ENCODE results near the gene NIM1K.

- TF ChIP-seq ATF3 (IDR thresholded peaks at IDR 0.05; ENCODE audit: borderline replicate concordance, extremely low read depth, low read depth, low read length) (no peak), POLR2A (IDR thresholded peaks at IDR 0.05; ENCODE audit: low read depth, low read length) (no peak), CTCF (IDR thresholded peaks at IDR 0.05 in 2 of 3, conservative IDR thresholded peaks at IDR 0.05 in 1 of 3; ENCODE audit: control insufficient read depth in 2 of 3, extremely low read depth in 1 of 3, insufficient read depth in 1 of 3, low read depth in 3 of 3, low read length in 3 of 3) (no peak), YY1 (IDR thresholded peaks at IDR 0.05; ENCODE audit: low read depth, low read length) (no peak)
These were observed 103.2 kb downstream of the NIM1K start for GRCh38 chr5:43295202-43295601.
